Keratinocyte (primary cell): ENCODE results near the gene BBX.

Experiments used
- CTCF ChIP-seq, 3 experiments: IDR thresholded peaks in 1 of 3; conservative IDR thresholded peaks in 1 of 3; optimal IDR thresholded peaks in 1 of 3; 2 replicates in 2 of 3; 3 replicates in 1 of 3; pipeline versions ENCODE3 to v1.5.1; 2011; ENCODE audit warnings: low read length in 3 of 3, mild to moderate bottlenecking in 3 of 3, moderate library complexity in 2 of 3, control low read depth in 1 of 3, inconsistent platforms in 1 of 3; ENCODE audit not compliant: insufficient read depth in 2 of 3; ENCODE audit errors: extremely low read depth in 1 of 3
- EZH2 ChIP-seq: IDR thresholded peaks from one replicate; pipeline ENCODE4 v1.6.1; 2012; ENCODE audit warnings: inconsistent platforms, mild to moderate bottlenecking, low read length, moderate library complexity

GRCh38 chr3:107660306-107660976 is 137.7 kb downstream of the BBX start:
- TF ChIP-seq EZH2 (no peak), CTCF (optimal IDR thresholded peaks at IDR 0.05 in 1 of 3, IDR thresholded peaks at IDR 0.05 in 1 of 3, conservative IDR thresholded peaks at IDR 0.05 in 1 of 3; ENCODE audit: extremely low read depth in 1 of 3, insufficient read depth in 2 of 3, low read length in 3 of 3) (peak in 2 of 3 experiments; percentile 36 to 45)
